ENCODE data around the gene CDH16. TPM values are rescaled to one million over a fixed set of nuclear protein-coding genes. Genes with fewer than 3 reads are reported as not detected.
"Not testable (repeated sequence)": the region's sequence is repeated elsewhere in the genome, so short reads cannot be mapped to it uniquely, and the experiment has no call there.

The CDH16 gene
- total RNA-seq, 6 donors from 2014 or later: 0.40 to 1.8 (median 1.7) TPM; not detected in 3

DNA sequence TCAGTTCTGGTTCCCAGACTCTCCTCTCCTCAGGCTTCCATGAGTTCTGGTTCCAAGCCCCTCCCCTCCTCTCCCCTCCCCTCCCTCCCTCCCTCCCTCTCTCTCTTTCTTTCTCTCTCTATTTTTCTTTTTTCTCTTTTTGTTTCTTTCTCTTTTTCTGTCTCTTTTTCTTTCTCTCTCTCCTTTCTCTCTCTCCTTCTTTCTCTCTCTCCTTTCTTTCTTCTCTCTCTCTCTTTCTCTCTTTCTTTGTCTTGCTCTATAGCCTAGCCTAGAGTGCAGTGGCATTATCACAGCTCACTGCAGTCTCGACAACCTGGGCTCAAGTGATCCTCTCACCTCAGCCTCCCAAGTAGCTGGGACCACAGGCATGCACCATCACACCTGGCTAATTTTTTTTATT is 41.6 kb upstream of the CDH16 start:
- Histone ChIP-seq H3K27ac (peak overlapping the region in 1 of 4 donors; percentile 26), H3K4me3 (no peak overlapping the region), H3K36me3 (no peaks in the 10 kb centered on the region), H3K4me1 (peaks cover 0 to 11% (median 8%) of the 10 kb centered on the region in 4 donors), H3K27me3 (no peaks in the 10 kb centered on the region), H3K9me3 (no peaks in the 10 kb centered on the region)
- no peak for DNase-seq
- no peak for ATAC-seq (ENCODE audit: low FRiP score in 2 of 2)
- 79 to 97% methylated on average over 1 of the region's 1 CpG for WGBS, 2 donors
- TF ChIP-seq POLR2AphosphoS5 (IDR thresholded peaks at IDR 0.05): no peak
- no peak for TF ChIP-seq POLR2A (IDR thresholded peaks at IDR 0.05)
- TF ChIP-seq, protein P1, sequence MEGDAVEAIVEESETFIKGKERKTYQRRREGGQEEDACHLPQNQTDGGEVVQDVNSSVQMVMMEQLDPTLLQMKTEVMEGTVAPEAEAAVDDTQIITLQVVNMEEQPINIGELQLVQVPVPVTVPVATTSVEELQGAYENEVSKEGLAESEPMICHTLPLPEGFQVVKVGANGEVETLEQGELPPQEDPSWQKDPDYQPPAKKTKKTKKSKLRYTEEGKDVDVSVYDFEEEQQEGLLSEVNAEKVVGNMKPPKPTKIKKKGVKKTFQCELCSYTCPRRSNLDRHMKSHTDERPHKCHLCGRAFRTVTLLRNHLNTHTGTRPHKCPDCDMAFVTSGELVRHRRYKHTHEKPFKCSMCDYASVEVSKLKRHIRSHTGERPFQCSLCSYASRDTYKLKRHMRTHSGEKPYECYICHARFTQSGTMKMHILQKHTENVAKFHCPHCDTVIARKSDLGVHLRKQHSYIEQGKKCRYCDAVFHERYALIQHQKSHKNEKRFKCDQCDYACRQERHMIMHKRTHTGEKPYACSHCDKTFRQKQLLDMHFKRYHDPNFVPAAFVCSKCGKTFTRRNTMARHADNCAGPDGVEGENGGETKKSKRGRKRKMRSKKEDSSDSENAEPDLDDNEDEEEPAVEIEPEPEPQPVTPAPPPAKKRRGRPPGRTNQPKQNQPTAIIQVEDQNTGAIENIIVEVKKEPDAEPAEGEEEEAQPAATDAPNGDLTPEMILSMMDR (IDR thresholded peaks at IDR 0.05): no peak
- no peak for TF ChIP-seq EP300 (IDR thresholded peaks at IDR 0.05)

DNA sequence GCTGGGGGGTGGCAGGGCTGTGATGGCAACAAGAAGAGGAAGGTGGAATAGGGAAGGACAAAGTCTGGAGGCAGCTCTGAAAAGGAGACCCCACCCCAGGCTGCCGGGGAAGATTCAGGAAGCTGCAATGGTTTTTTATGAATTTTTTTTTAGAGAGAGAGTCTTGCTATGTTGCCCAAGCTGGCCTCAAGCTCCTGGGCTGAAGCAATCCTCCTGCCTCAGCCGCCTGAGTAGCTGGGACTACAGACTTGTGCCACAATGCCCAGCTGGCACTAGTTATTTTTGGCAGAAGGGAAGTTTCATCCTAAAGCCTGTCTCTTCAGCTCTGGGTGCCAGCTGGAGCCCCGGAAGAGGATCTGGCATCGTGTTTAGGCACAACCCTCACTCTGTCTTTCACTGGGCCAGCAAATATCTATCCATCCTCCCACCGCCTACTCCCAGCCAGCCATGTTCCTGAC is 41.0 kb upstream of the CDH16 start:
- Histone ChIP-seq H3K4me1 (peaks cover 0 to 11% (median 8%) of the 10 kb centered on the region in 4 donors), H3K9me3 (no peaks in the 10 kb centered on the region), H3K27me3 (no peaks in the 10 kb centered on the region), H3K4me3 (no peak overlapping the region), H3K36me3 (no peaks in the 10 kb centered on the region), H3K27ac (peak overlapping the region in 1 of 4 donors; percentile 26)
- peak in 1 of 2 donors; percentile 69 for ATAC-seq (ENCODE audit: low FRiP score in 2 of 2)
- TF ChIP-seq, protein P1 (IDR thresholded peaks at IDR 0.05): no peak
- no peak for TF ChIP-seq EP300 (IDR thresholded peaks at IDR 0.05)
- TF ChIP-seq POLR2A (IDR thresholded peaks at IDR 0.05): no peak
- no peak for TF ChIP-seq POLR2AphosphoS5 (IDR thresholded peaks at IDR 0.05)
- no peak for DNase-seq
- WGBS, 2 donors: 43 to 67% methylated on average over 4 to 5 of the region's 5 CpGs

DNA sequence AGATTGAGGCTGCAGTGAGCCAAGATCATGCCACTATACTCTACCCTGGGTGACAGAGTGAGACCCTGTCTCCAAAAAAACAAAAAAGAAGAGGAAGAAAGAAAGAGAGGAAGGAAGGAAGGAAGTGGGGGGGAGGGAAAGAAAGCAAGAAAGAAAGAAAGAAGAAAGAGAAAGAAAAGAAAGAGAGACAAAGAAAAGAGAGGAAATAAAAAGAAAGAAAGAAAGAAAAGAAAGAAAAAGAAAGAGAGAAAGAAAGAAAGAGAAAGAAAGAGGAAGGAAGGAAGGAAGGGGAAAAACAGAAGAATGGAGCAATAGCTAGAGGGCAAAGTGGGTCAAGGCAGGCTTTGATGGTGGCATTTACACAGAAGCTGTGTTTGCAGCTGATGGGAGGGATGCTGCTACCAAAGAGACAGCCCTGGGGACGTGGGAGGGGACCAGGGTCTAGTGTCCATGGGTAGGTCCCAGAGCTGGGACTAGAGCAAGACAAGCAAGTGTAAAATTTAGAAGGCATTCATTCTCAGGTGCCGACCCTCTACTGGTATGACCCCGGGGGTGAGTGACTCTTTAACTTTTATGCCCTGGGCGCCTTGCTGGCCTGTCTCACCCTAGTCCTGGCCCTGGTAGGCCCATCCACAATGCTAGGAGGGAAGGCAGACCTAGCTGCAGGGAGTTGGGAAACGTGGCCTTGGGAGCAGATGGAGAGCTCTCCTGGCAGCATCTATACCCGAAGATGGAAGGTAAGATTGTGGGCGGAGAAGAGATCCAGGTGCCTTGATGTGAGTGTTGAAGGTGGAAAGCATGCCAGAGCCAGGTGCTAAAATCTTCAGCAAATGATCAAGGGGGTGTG is 40.4 kb upstream of the CDH16 start:
- no peaks in the 10 kb centered on the region for H3K9me3 ChIP-seq
- peaks cover 0 to 11% (median 8%) of the 10 kb centered on the region in 4 donors for H3K4me1 ChIP-seq
- DNase-seq: no peak
- ATAC-seq (ENCODE audit: low FRiP score in 2 of 2): no peak
- 74 to 77% methylated on average over 7 of the region's 7 CpGs for WGBS, 2 donors
- H3K27ac ChIP-seq: no peak overlapping the region
- no peaks in the 10 kb centered on the region for H3K36me3 ChIP-seq
- no peak overlapping the region for H3K4me3 ChIP-seq
- TF ChIP-seq, protein P1 (IDR thresholded peaks at IDR 0.05): no peak
- TF ChIP-seq POLR2A (IDR thresholded peaks at IDR 0.05): no peak
- no peak for TF ChIP-seq EP300 (IDR thresholded peaks at IDR 0.05)
- TF ChIP-seq POLR2AphosphoS5 (IDR thresholded peaks at IDR 0.05): no peak
- no peaks in the 10 kb centered on the region for H3K27me3 ChIP-seq

DNA sequence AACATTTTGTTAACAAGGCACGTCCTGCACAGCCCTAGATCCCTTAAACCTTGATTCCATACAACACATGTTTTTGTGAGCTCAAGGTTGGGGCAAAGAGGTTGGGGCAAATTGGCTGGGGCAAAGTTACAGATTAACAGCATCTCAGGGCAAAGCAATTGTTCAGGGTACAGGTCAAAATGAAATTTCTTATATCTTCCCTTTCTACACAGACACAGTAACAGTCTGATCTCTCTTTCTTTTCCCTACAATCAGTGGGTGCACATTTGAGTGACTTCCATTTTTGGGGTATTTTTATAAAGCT is 37.4 kb upstream of the CDH16 start:
- 86 to 96% methylated on average over 1 of the region's 1 CpG for WGBS, 2 donors
- H3K36me3 ChIP-seq; H3K9me3 ChIP-seq; H3K4me3 ChIP-seq; H3K4me1 ChIP-seq; DNase-seq; H3K27ac ChIP-seq; ATAC-seq (ENCODE audit: low FRiP score in 2 of 2); H3K27me3 ChIP-seq: not testable (repeated sequence)

DNA sequence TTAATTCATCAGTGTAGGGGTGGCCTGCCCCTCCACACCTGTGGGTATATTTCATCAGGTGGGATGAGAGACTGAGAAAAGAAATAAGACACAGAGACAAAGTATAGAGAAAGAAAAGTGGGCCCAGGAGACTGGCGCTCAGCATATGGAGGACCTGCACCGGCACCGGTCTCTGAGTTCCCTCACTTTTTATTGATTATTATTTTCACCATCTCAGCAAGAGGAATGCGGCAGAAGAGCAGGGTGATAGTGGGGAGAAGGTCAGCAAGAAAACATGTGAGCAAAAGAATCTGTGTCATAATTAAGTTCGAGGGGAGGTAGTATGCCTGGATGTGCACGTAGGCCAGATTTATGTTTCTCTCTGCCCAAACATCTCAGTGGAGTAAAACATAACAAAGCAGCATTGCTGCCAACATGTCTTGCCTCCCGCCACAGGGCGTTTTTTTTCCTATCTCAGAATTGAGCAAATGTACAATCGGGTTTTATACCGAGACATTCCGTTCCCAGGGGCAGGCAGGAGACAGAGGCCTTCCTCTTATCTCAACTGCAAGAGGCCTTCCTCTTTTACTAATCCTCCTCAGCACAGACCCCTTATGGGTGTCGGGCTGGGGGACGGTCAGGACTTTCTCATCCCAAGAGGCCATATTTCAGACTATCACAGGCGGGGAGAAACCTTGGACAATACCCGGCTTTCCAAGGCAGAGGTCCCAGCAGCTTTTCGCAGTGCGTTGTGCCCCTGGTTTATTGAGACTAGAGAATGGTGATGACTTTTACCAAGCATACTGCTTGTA is 36.9 kb upstream of the CDH16 start:
- H3K36me3 ChIP-seq, H3K4me3 ChIP-seq: not testable (repeated sequence)

More for the DNA sequence above, 36.9 kb upstream of the CDH16 start:
- H3K9me3 ChIP-seq; DNase-seq; H3K27ac ChIP-seq; H3K4me1 ChIP-seq; H3K27me3 ChIP-seq; ATAC-seq (ENCODE audit: low FRiP score in 2 of 2): not testable (repeated sequence)
- WGBS, 2 donors: 81 to 84% methylated on average over 17 of the region's 17 CpGs
